ENCODE measurements around the gene RTP5.

- TF ChIP-seq POLR2A (IDR thresholded peaks at IDR 0.05; ENCODE audit: low read depth, low read length) (no peak), TAF1 (IDR thresholded peaks at IDR 0.05; ENCODE audit: borderline replicate concordance, low read depth, low read length) (no peak)
These were observed 10.5 kb upstream of the RTP5 start for GRCh38 chr2:241859017-241859435.

All from GM12892 (cell line).